A172 (cell line): ENCODE results near the gene C1S. TPM values are rescaled to one million over a fixed set of nuclear protein-coding genes. Genes with fewer than 3 reads are reported as not detected.

Experiments used
- total RNA-seq: library from RNA; depleted of rRNA; stranded (reverse); fragments of >200 nt; shearing (Covaris generic); gene quantifications from 2 replicates; pipeline ENCODE4 v1.2.3, GENCODE V29; 2014; rRNA removed

The C1S gene
- total RNA-seq, 1 experiment from 2014 or later, result 20.3 TPM

Other genes with a start within 250 kb of the C1S start
- 5.3 and 12.3 TPM in 2 replicates for gene GPR162, start 238.9 kb upstream of the C1S start, total RNA-seq
- gene P3H3, start 232.3 kb upstream of the C1S start, total RNA-seq, result 6.9 and 7.4 TPM in 2 replicates
- gene GNB3, start 219.8 kb upstream of the C1S start, total RNA-seq, result 0.19 and 5.1 TPM in 2 replicates
- 30.8 and 52.8 TPM in 2 replicates for gene CDCA3, start 209.4 kb upstream of the C1S start, total RNA-seq
- gene USP5, start 208.6 kb upstream of the C1S start, total RNA-seq, result 87.3 and 104 TPM in 2 replicates
- 675 and 790 TPM in 2 replicates for gene TPI1, start 193.2 kb upstream of the C1S start, total RNA-seq
- gene SPSB2, start 187.4 kb upstream of the C1S start, total RNA-seq, result 7.9 and 10.2 TPM in 2 replicates
- 8.3 and 14.4 TPM in 2 replicates for gene LRRC23, start 155.9 kb upstream of the C1S start, total RNA-seq
- gene ENO2, start 146.1 kb upstream of the C1S start, total RNA-seq, result 21.5 and 24.7 TPM in 2 replicates
- gene ATN1, start 132.8 kb upstream of the C1S start, total RNA-seq, result 3.1 and 6.6 TPM in 2 replicates
- gene RNU7-1, start 116.9 kb upstream of the C1S start, total RNA-seq, result not detected in 2 replicates
- gene C12orf57, start 116.7 kb upstream of the C1S start, total RNA-seq, result 1.8 TPM in 1 of 2 replicates, not detected in the other
- 0.31 and 0.48 TPM in 2 replicates for gene PTPN6, start 109.4 kb upstream of the C1S start, total RNA-seq
- gene PHB2, start 90.1 kb upstream of the C1S start, total RNA-seq, result 172 and 183 TPM in 2 replicates
- gene EMG1, start 89.8 kb upstream of the C1S start, total RNA-seq, result 42.6 and 50.5 TPM in 2 replicates
- gene LPCAT3, start 42.2 kb upstream of the C1S start, total RNA-seq, result 9.2 and 14.7 TPM in 2 replicates
- gene C1R, start 31.7 kb downstream of the C1S start, total RNA-seq, result 10.7 and 16.0 TPM in 2 replicates
- gene C1RL, start 48.5 kb downstream of the C1S start, total RNA-seq, result 5.8 and 11.0 TPM in 2 replicates
- 0.31 TPM in 1 of 2 replicates, not detected in the other for gene RBP5, start 68.2 kb downstream of the C1S start, total RNA-seq
- 8.5 and 15.6 TPM in 2 replicates for gene CLSTN3, start 69.7 kb downstream of the C1S start, total RNA-seq
- gene PEX5, start 129.0 kb downstream of the C1S start, total RNA-seq, result 18.9 and 21.0 TPM in 2 replicates
- gene ACSM4, start 243.4 kb downstream of the C1S start, total RNA-seq, result not detected in 2 replicates